Large intestine (tissue), 3 donors: ENCODE results near the gene TBC1D2. TPM values are rescaled to one million over a fixed set of nuclear protein-coding genes. Genes with fewer than 3 reads are reported as not detected.

Source experiments
- DNase-seq, 2 donors: peaks; one replicate each; pipeline versions ENCODE4 v3.0.0 to v3.0.0-alpha.2; 2013
- H3K27ac ChIP-seq: one replicate; pipeline ENCODE4 v1.5.1; 2013; ENCODE audit warnings: low read length
- H3K27me3 ChIP-seq: 2 replicates; pipeline ENCODE4 v1.6.1; 2013; ENCODE audit warnings: low read length; ENCODE audit not compliant: control insufficient read depth, insufficient read depth
- H3K36me3 ChIP-seq: 2 replicates; pipeline ENCODE4 v1.6.1; 2013; ENCODE audit warnings: low read length; ENCODE audit not compliant: control insufficient read depth, insufficient read depth
- H3K4me1 ChIP-seq: one replicate; pipeline ENCODE4 v1.6.1; 2013; ENCODE audit warnings: low read length; ENCODE audit not compliant: control insufficient read depth, insufficient read depth
- H3K4me3 ChIP-seq: one replicate; pipeline ENCODE4 v1.5.1; 2013; ENCODE audit warnings: low read length
- H3K9me3 ChIP-seq: one replicate; pipeline ENCODE4 v1.6.1; 2013; ENCODE audit warnings: mild to moderate bottlenecking, low read depth, low read length, moderate library complexity; ENCODE audit not compliant: control insufficient read depth
- WGBS: methylation state at CpG from one replicate; pipeline ENCODE4 v1.1.5; 2013; ENCODE audit warnings: low lambda C conversion rate; ENCODE audit not compliant: insufficient coverage; 5-methylcytosine and 5-hydroxymethylcytosine counted together
- polyA plus RNA-seq: library from polyadenylated mRNA; unstranded; fragments of 120-200 nt; gene quantifications from one replicate; pipeline ENCODE4 v1.2.1, GENCODE V29; 2013

The TBC1D2 gene
- polyA plus RNA-seq, 1 donor = 30.1 TPM

- no peak overlapping the region for H3K4me3 ChIP-seq
- no peak overlapping the region for H3K27ac ChIP-seq
- no peaks in the 10 kb centered on the region for H3K36me3 ChIP-seq
- WGBS = 92% methylated on average over 2 of the region's 3 CpGs
- H3K9me3 ChIP-seq = no peaks in the 10 kb centered on the region
- no peaks in the 10 kb centered on the region for H3K4me1 ChIP-seq
- no peak for DNase-seq
- no peaks in the 10 kb centered on the region for H3K27me3 ChIP-seq
Measured at GRCh38 chr9:98262056-98262455, 6.6 kb upstream of the TBC1D2 start.

GRCh38 chr9:98260635-98261034 is 5.2 kb upstream of the TBC1D2 start:
- H3K36me3 ChIP-seq = no peaks in the 10 kb centered on the region
- H3K9me3 ChIP-seq = no peaks in the 10 kb centered on the region
- DNase-seq = no peak
- WGBS = no CpG with 5 or more reads among the region's 5 CpGs
- H3K4me1 ChIP-seq = no peaks in the 10 kb centered on the region
- no peak overlapping the region for H3K27ac ChIP-seq
- no peaks in the 10 kb centered on the region for H3K27me3 ChIP-seq
- no peak overlapping the region for H3K4me3 ChIP-seq

DNA sequence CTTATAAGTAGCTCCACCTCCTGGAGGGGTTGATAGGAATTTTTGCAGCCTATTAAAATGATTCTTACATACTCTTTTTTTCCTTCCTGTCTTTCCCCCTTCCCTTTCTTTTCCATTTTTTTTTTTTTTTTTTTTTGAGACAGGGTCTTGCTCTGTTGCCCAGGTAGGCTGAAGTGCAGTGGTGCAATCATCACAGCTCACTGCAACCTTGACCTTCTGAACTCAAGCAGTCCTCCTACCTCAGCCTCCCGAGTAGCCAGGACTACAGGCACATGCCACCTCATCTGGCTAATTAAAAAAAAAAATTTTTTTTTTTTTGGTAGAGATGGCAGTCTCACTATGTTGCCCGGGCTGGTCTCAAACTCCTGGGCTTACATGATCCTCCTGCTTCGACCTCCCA is 4.3 kb upstream of the TBC1D2 start:
- Histone ChIP-seq H3K9me3 (no peaks in the 10 kb centered on the region), H3K4me3 (no peak overlapping the region), H3K27me3 (no peaks in the 10 kb centered on the region), H3K36me3 (no peaks in the 10 kb centered on the region), H3K27ac (no peak overlapping the region), H3K4me1 (peaks cover under 1% of the 10 kb centered on the region)
- no peak for DNase-seq
- no CpG with 5 or more reads among the region's 3 CpGs for WGBS

DNA sequence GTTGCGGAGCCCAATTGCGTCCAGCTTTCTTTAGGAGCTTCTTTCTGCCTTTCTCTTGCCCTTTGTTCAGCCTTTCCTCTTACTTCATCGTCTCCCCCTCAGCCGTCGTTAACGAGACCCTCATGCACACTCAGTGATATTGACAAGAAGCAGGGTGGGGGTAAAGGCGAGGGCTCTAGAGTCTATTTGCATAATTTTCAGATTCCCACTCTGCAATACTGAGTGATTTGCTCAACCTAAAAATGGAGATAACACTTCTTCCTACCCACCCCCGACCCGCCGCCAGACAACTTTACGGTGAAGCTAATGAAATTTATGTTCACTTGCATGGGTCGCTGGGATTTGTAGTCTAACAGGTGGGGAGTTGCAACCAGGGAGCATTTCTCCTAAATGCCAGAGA is 1.3 kb upstream of the TBC1D2 start:
- 0% methylated on average over 6 of the region's 12 CpGs for WGBS

GRCh38 chr9:98255061-98255577 is 330 bp downstream of the TBC1D2 start:
- H3K4me3 ChIP-seq = peak overlapping the region; percentile 88
- H3K9me3 ChIP-seq = no peaks in the 10 kb centered on the region
- no peak for DNase-seq
- H3K36me3 ChIP-seq = peaks cover 16% of the 10 kb centered on the region
- peaks cover 17% of the 10 kb centered on the region for H3K4me1 ChIP-seq
- no CpG with 5 or more reads among the region's 36 CpGs for WGBS
- H3K27ac ChIP-seq = peak overlapping the region; percentile 98
- no peaks in the 10 kb centered on the region for H3K27me3 ChIP-seq

More for the DNA sequence above, 1.3 kb upstream of the TBC1D2 start:
- peaks cover 5% of the 10 kb centered on the region for H3K36me3 ChIP-seq
- H3K27me3 ChIP-seq = no peaks in the 10 kb centered on the region
- peaks cover 14% of the 10 kb centered on the region for H3K4me1 ChIP-seq
- peak in 1 of 2 donors; percentile 63 for DNase-seq
- no peaks in the 10 kb centered on the region for H3K9me3 ChIP-seq
- peak overlapping the region; percentile 98 for H3K27ac ChIP-seq
- H3K4me3 ChIP-seq = peak overlapping the region; percentile 88

DNA sequence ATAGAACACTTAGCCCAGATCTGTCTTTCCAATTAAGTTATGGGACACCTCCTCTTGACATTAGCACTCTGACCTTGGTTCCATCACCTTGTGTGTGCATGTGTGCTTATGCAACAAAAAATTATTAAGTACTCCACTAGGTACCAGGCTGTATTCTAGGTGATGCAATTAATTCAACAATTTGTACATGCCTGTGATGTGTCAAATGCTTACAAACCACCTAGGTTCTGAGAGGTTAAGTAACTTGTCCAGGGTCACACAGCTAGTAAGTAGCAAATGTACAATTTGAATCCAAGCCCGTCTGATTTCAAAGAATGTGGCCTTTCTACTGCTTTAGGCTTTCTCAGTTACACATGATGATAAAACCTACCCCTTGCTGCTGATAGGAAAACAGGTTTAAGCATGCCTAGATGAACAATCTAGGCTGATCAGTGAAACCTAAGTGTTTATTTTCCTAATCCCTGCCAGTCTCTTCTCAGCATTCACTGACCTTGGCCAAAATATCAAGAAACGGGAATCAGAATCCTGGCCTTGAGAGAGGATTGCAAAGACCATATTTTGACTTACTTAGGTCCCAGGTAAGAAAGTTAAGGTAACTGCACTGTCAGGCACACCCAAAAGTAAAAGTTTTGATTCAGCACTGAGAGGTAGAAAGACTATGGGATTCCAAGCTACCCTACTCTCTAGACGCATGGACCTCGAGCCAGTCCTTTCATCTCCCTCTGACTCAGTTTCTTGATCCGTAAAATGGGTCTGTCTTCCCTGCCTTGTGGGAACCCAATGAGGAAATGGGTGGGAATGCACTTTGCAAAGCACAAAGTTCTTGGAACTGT is 1.0 kb downstream of the TBC1D2 start:
- no peak for DNase-seq
- Histone ChIP-seq H3K27ac (peak overlapping the region; percentile 98), H3K9me3 (no peaks in the 10 kb centered on the region), H3K36me3 (peaks cover 18% of the 10 kb centered on the region), H3K27me3 (no peaks in the 10 kb centered on the region), H3K4me1 (peaks cover 20% of the 10 kb centered on the region), H3K4me3 (peak overlapping the region; percentile 88)
- WGBS = no CpG with 5 or more reads among the region's 5 CpGs

DNA sequence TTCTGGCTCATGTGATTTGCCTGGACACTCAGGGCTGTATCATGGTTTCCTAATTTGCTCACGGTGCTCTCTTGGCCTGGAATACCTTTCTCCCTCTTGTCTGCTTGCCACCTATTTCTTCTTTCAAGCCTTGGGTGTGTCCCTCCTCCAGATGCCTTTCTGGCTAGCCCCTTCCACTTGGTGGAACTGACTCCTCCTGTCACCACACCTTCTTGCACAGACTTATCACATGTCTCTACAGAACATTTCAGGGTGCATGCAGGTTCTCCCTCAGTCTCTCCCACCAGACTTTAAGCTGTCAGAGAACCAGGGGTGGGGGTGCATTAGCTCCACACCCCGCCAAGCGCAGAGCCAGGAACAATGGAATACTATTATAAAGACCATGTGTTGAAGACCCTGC is 1.9 kb downstream of the TBC1D2 start:
- H3K4me3 ChIP-seq = peak overlapping the region; percentile 88
- H3K9me3 ChIP-seq = no peaks in the 10 kb centered on the region
- DNase-seq = no peak
- peaks cover 27% of the 10 kb centered on the region for H3K4me1 ChIP-seq
- H3K27ac ChIP-seq = no peak overlapping the region
- peaks cover 23% of the 10 kb centered on the region for H3K36me3 ChIP-seq
- WGBS = 50% methylated on average over 1 of the region's 3 CpGs
- H3K27me3 ChIP-seq = no peaks in the 10 kb centered on the region

GRCh38 chr9:98251551-98251950 is 3.9 kb downstream of the TBC1D2 start:
- no peak for DNase-seq
- H3K36me3 ChIP-seq = peaks cover 23% of the 10 kb centered on the region
- no CpG with 5 or more reads among the region's 9 CpGs for WGBS
- H3K27ac ChIP-seq = no peak overlapping the region
- H3K4me3 ChIP-seq = no peak overlapping the region
- no peaks in the 10 kb centered on the region for H3K9me3 ChIP-seq
- peaks cover 37% of the 10 kb centered on the region for H3K4me1 ChIP-seq
- H3K27me3 ChIP-seq = no peaks in the 10 kb centered on the region

DNA sequence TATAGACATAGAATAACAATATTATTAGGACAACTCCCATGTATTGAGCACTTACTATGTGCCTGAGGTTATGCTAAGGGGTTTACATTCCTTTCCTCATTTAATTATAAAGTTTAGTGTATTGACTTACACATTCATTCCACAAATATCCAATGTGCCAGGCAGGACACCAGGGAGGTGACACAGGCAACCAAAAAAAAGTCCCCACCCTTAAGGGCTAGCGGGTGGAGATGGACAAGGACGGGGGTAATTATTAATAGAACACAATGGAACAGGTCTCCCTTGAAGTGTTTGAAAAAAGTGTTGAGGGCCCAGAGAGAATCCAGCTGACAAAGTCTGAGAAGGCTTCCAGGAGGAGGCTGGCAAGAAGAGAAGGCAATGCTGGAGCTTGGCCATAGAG is 5.7 kb downstream of the TBC1D2 start:
- WGBS = no CpG with 5 or more reads among the region's 2 CpGs
- no peak for DNase-seq
- H3K4me3 ChIP-seq = no peak overlapping the region
- no peaks in the 10 kb centered on the region for H3K27me3 ChIP-seq
- peaks cover 39% of the 10 kb centered on the region for H3K4me1 ChIP-seq
- no peak overlapping the region for H3K27ac ChIP-seq
- H3K9me3 ChIP-seq = no peaks in the 10 kb centered on the region
- H3K36me3 ChIP-seq = peaks cover 23% of the 10 kb centered on the region

DNA sequence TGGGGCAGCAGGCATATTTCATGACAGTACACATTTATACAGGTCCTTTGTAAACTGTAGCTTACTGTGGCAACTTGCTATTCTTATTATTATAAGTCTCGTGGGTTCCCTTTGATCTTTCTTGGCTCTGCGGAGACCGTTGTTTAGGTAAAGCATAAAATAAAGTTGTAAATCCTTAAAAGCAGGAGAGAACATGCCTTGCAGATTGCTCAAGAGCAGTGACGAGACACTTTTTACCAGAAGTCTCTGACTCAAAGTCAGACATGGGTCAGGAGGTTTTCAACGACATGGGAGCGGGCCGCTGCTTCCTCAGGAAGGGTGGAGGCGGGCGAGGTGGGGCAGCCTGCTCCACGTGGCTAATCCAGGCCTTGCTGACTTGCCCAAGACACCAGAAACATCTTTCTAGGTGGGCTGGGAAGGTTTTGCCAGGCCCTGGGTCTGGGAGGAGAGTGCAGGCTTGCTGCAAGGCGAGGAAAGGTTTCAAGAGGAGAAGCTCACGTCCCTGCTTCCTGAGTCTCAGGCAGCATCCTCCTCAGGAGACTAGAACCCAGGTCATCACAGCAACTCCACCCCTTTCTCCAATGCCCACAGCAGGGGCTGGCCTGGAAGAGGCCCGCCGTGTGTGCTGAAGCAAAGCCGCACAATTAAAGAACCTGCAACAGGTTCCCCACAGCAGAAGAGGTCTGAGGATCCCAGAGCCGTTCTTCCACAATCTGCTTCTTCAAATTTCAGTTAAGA is 6.5 kb downstream of the TBC1D2 start:
- DNase-seq = peak; percentile 70 to 71
- WGBS = no CpG with 5 or more reads among the region's 16 CpGs
- Histone ChIP-seq H3K4me1 (peaks cover 34% of the 10 kb centered on the region), H3K27me3 (no peaks in the 10 kb centered on the region), H3K4me3 (no peak overlapping the region), H3K9me3 (no peaks in the 10 kb centered on the region), H3K36me3 (peaks cover 23% of the 10 kb centered on the region), H3K27ac (peak overlapping the region; percentile 81)
